Ishikawa (cell line): Measurements from ENCODE around the gene SARDH.

Experiments
- CREB1 ChIP-seq: IDR thresholded peaks from 2 replicates; pipeline ENCODE4 v1.6.1; 2012; ENCODE audit warnings: low read depth
- EP300 ChIP-seq: IDR thresholded peaks from 2 replicates; pipeline ENCODE4 v1.6.1; 2012; ENCODE audit warnings: borderline replicate concordance
- FOXM1 ChIP-seq: IDR thresholded peaks from 2 replicates; pipeline ENCODE4 v1.6.1; 2012; ENCODE audit warnings: low read depth, borderline replicate concordance
- REST ChIP-seq: IDR thresholded peaks from 2 replicates; pipeline ENCODE4 v1.6.1; 2012; ENCODE audit warnings: low read depth, mild to moderate bottlenecking
- TAF1 ChIP-seq: IDR thresholded peaks from 2 replicates; pipeline ENCODE4 v1.6.1; 2012; ENCODE audit warnings: low read depth, mild to moderate bottlenecking
- TEAD4 ChIP-seq: IDR thresholded peaks from 2 replicates; pipeline ENCODE4 v1.6.1; 2012
- YY1 ChIP-seq: IDR thresholded peaks from 2 replicates; pipeline ENCODE4 v1.6.1; 2012; ENCODE audit warnings: low read depth

GRCh38 chr9:133715295-133715865, 22.8 kb downstream of the SARDH start:
- TF ChIP-seq EP300 (no peak), FOXM1 (no peak), REST (no peak), YY1 (no peak), TAF1 (no peak), TEAD4 (no peak), CREB1 (no peak)
